Panc1 (cell line): ENCODE measurements around the gene DLG2. TPM values are rescaled to one million over a fixed set of nuclear protein-coding genes. Genes with fewer than 3 reads are reported as not detected.

Experiments used
- ATAC-seq: fragments of 200-7000 bp; cut with Tn5 transposase; 2 replicates; pipeline ENCODE4 v1.9.1; 2020; ENCODE audit warnings: mild to moderate bottlenecking, moderate library complexity
- BruUV-seq: library from RNA; stranded (reverse); fragments of 400-500 nt; replicated peaks from 2 replicates; lab custom pipeline; 2021; lab: Mats Ljungman, UMichigan
- CTCF ChIA-PET: fragments of 300-600 bp; sonication (Branson Sonifier 250); formaldehyde crosslinking; loops from one replicate; lab custom pipeline; 2022; ENCODE audit warnings: antibody characterized with exemption; lab: Charles Lee
- POLR2A ChIA-PET: fragments of 300-600 bp; sonication (Branson Sonifier 250); formaldehyde crosslinking; loops from one replicate; lab custom pipeline; 2022; ENCODE audit warnings: antibody characterized with exemption; lab: Charles Lee
- DNase-seq: peaks from one replicate; pipeline ENCODE4 v3.0.0-alpha.2; 2010; ENCODE audit warnings: low read depth, low spot score
- H3K27ac ChIP-seq: 2 replicates; pipeline ENCODE4 v1.5.1; 2011; ENCODE audit warnings: mild to moderate bottlenecking, low read length, inconsistent platforms
- H3K27me3 ChIP-seq: fragments of 200-500 bp; sonication (Bioruptor generic); 2 replicates; pipeline ENCODE4 v1.6.0; 2014; ENCODE audit warnings: low read length, inconsistent platforms; ENCODE audit not compliant: control insufficient read depth, insufficient read depth
- H3K36me3 ChIP-seq: fragments of 200-500 bp; sonication (Bioruptor generic); 2 replicates; pipeline ENCODE4 v1.5.1; 2014; ENCODE audit warnings: inconsistent platforms, mild to moderate bottlenecking, low read length, moderate library complexity; ENCODE audit not compliant: control insufficient read depth, insufficient read depth
- H3K4me1 ChIP-seq: 2 replicates; pipeline ENCODE4 v1.5.1; 2011; ENCODE audit warnings: inconsistent platforms, mild to moderate bottlenecking, low read length, moderate library complexity; ENCODE audit not compliant: control insufficient read depth, insufficient read depth
- H3K4me3 ChIP-seq, 2 experiments: 2 replicates each; pipeline ENCODE4 v1.5.1; 2011 to 2012; ENCODE audit warnings: low read depth in 2 of 2, low read length in 2 of 2, mild to moderate bottlenecking in 2 of 2, inconsistent platforms in 1 of 2, moderate library complexity in 1 of 2
- H3K9me3 ChIP-seq: fragments of 200-500 bp; sonication (Bioruptor generic); 2 replicates; pipeline ENCODE4 v1.5.1; 2014; ENCODE audit warnings: low read depth, mild to moderate bottlenecking, inconsistent platforms, low read length, moderate library complexity; ENCODE audit not compliant: control insufficient read depth, insufficient read depth
- CTCF ChIP-seq: fragments of 450-650 bp; IDR thresholded peaks from 2 replicates; pipeline ENCODE4 v1.5.1; 2017; ENCODE audit warnings: mild to moderate bottlenecking
- POLR2AphosphoS5 ChIP-seq: IDR thresholded peaks from 2 replicates; pipeline ENCODE4 v1.6.1; 2012; ENCODE audit warnings: mild to moderate bottlenecking, low read depth, low read length, moderate library complexity
- REST ChIP-seq, 2 experiments: IDR thresholded peaks; 2 replicates each; pipeline ENCODE4 v1.6.1; 2011 to 2012; ENCODE audit warnings: low read depth in 2 of 2, control low read depth in 1 of 2, low read length in 1 of 2, mild to moderate bottlenecking in 1 of 2, moderate library complexity in 1 of 2; ENCODE audit not compliant: insufficient read depth in 1 of 2
- SIN3A ChIP-seq: IDR thresholded peaks from 2 replicates; pipeline ENCODE4 v1.6.1; 2012; ENCODE audit warnings: low read depth, mild to moderate bottlenecking, low read length, moderate library complexity, borderline replicate concordance; ENCODE audit not compliant: insufficient read depth
- TCF7L2 ChIP-seq: IDR thresholded peaks from 2 replicates; pipeline ENCODE4 v1.6.1; 2011; ENCODE audit warnings: mild to moderate bottlenecking, low read depth, low read length, inconsistent platforms
- in situ Hi-C: cut with HindIII; loops from 2 replicates; pipeline ENCODE4 v1.10.0; 2016; ENCODE audit warnings: low sequenced_read_pairs, low pct_unique_long_range_greater_than_20kb
- intact Hi-C: fragments of 100-400 bp; cut with micrococcal nuclease; formaldehyde crosslinking; loops from one replicate; pipeline ENCODE4 v1.10.0; 2022; ENCODE audit not compliant: unreplicated experiment
- total RNA-seq: library from RNA; stranded (reverse); gene quantifications from one replicate; pipeline ENCODE4 v1.2.1, GENCODE V29; 2021; ENCODE audit not compliant: unreplicated experiment

The DLG2 gene
- total RNA-seq, 1 experiment from 2014 or later, result 4.2 TPM

- no peak for ATAC-seq
Observed at GRCh38 chr11:83778596-83778995, 1848.5 kb downstream of the DLG2 start.

GRCh38 chr11:83773950-83774880 lies 1852.9 kb downstream of the DLG2 start:
- intact Hi-C loops, result no loop called here
- BruUV-seq, result no TSS peak
- H3K9me3 ChIP-seq, result no peaks in the 10 kb centered on the region
- H3K36me3 ChIP-seq, result no peaks in the 10 kb centered on the region
- POLR2A ChIA-PET, result no interaction called here
- in situ Hi-C loops, result no loop called here
- no peaks in the 10 kb centered on the region; the same call in 1 of the 2 replicates for H3K27me3 ChIP-seq
- H3K4me3 ChIP-seq, result no peak overlapping the region
- H3K4me1 ChIP-seq, result no peaks in the 10 kb centered on the region
- CTCF ChIA-PET, result no interaction called here
- H3K27ac ChIP-seq, result no peak overlapping the region
- ATAC-seq, result no peak
- no peak for DNase-seq
- TF ChIP-seq SIN3A, result no peak
- TF ChIP-seq REST (IDR thresholded peaks at IDR 0.05; ENCODE audit: insufficient read depth in 1 of 2, low read depth in 2 of 2, low read length in 1 of 2), result no peak
- TF ChIP-seq TCF7L2, result no peak
- TF ChIP-seq POLR2AphosphoS5, result no peak

More at GRCh38 chr11:83778596-83778995, 1848.5 kb downstream of the DLG2 start:
- Histone ChIP-seq H3K27ac (no peak overlapping the region), H3K4me3 (no peak overlapping the region), H3K36me3 (no peaks in the 10 kb centered on the region), H3K9me3 (no peaks in the 10 kb centered on the region), H3K27me3 (no peaks in the 10 kb centered on the region), H3K4me1 (no peaks in the 10 kb centered on the region)
- CTCF ChIA-PET, result no interaction called here
- POLR2A ChIA-PET, result no interaction called here
- no peak for DNase-seq
- intact Hi-C loops, result no loop called here
- TF ChIP-seq REST (IDR thresholded peaks at IDR 0.05; ENCODE audit: insufficient read depth in 1 of 2, low read depth in 2 of 2, low read length in 1 of 2) (no peak), SIN3A (no peak), TCF7L2 (no peak), CTCF (no peak), POLR2AphosphoS5 (no peak)
- in situ Hi-C loops, result no loop called here
- no TSS peak for BruUV-seq
